Neural progenitor cell (in vitro differentiated cells): ENCODE measurements around the gene GFER.

Experiments used
- CTCF ChIP-seq: fragments of 200-600 bp; sonication (generic); IDR thresholded peaks from 2 replicates; pipeline ENCODE4 v1.5.1; 2017; ENCODE audit warnings: antibody characterized with exemption, mild to moderate bottlenecking
- EZH2 ChIP-seq: fragments of 200-600 bp; sonication (generic); IDR thresholded peaks from 2 replicates; pipeline ENCODE4 v1.6.1; 2017; ENCODE audit warnings: antibody characterized with exemption, mild to moderate bottlenecking, moderate library complexity
- EZH2phosphoT487 ChIP-seq: fragments of 200-600 bp; sonication (generic); IDR thresholded peaks from 2 replicates; pipeline ENCODE4 v1.6.1; 2017; ENCODE audit warnings: antibody characterized with exemption

GRCh38 chr16:2009164-2009711 lies 25.2 kb downstream of the GFER start:
- no peak for TF ChIP-seq EZH2
- TF ChIP-seq CTCF = no peak
- no peak for TF ChIP-seq EZH2phosphoT487
